GM10266 (cell line): ENCODE measurements around the gene CCDC92.
"Not testable (repeated sequence)": the region's sequence is repeated elsewhere in the genome, so short reads cannot be mapped to it uniquely, and the experiment has no call there.

Source experiments
- DNase-seq: peaks from one replicate; pipeline ENCODE4 v3.0.0; 2012; ENCODE audit errors: extremely low spot score
- TF ChIP-seq, protein P1 (sequence below): IDR thresholded peaks from 2 replicates; pipeline ENCODE4 v1.5.1; 2012; ENCODE audit warnings: mild to moderate bottlenecking, low read depth; ENCODE audit not compliant: control insufficient read depth, insufficient read depth; ENCODE audit errors: missing control alignments

CCDC92 gene

DNA sequence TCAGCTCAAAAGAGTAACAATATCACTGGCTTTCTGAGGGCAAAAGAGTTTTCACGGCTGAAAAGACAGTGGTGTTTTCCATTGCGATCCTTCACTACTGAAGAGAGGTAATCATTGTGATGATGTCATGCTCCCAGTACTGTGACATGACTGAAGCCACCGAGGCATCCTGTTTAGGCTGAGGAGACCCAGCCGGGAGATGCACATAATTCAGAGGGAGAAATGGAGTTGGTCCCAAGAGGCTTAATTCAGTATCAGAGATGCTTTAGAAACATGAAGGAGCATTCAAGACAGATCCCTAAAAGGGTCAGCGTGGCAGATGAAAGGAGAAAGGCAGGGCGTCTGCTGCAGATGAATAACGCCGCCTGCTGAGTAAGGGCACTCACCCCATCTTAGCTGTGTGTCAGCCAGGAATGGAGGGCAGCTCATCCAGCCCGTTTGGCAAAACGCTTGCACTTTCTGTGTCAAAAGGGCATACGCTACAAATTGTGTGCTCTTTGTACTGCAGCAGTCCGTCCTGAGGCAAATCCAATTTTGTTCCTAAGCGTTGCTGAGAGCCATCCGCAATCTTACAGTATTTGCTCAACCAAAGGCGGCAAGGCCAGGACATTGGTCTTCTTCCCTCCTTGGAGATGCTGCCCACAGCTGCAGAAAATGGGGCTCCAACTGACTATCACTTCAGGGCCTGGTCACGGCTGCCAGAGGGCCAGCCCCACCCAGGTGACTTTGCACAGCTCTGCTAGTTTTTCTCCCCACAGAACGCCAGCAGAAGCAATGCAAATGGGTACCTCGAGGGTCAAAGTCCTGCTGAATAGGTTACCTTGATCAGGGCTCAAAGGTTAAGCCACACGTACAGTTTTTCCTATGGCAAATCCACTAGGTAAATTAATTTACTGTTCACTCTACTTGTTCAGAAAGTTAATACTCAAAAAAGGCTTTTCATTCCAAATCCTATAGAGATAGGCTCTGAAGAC lies 23.5 kb downstream of the CCDC92 start:
- TF ChIP-seq, protein P1, sequence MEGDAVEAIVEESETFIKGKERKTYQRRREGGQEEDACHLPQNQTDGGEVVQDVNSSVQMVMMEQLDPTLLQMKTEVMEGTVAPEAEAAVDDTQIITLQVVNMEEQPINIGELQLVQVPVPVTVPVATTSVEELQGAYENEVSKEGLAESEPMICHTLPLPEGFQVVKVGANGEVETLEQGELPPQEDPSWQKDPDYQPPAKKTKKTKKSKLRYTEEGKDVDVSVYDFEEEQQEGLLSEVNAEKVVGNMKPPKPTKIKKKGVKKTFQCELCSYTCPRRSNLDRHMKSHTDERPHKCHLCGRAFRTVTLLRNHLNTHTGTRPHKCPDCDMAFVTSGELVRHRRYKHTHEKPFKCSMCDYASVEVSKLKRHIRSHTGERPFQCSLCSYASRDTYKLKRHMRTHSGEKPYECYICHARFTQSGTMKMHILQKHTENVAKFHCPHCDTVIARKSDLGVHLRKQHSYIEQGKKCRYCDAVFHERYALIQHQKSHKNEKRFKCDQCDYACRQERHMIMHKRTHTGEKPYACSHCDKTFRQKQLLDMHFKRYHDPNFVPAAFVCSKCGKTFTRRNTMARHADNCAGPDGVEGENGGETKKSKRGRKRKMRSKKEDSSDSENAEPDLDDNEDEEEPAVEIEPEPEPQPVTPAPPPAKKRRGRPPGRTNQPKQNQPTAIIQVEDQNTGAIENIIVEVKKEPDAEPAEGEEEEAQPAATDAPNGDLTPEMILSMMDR = no peak
- DNase-seq = no peak

GRCh38 chr12:123948401-123948795 lies 24.2 kb downstream of the CCDC92 start:
- TF ChIP-seq, protein P1 = no peak
- no peak for DNase-seq

DNA sequence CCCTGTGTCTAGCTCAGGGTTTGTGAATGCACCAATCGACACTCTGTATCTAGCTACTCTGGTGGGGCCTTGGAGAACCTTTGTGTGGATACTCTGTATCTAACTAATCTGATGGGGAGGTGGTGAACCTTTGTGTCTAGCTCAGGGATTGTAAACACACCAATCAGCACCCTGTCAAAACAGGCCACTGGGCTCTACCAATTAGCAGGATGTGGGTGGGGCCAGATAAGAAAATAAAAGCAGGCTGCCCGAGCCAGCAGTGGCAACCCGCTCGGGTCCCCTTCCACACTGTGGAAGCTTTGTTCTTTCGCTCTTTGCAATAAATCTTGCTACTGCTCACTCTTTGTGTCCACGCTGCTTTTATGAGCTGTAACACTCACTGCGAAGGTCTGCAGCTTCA lies 25.1 kb downstream of the CCDC92 start:
- not testable (repeated sequence) for DNase-seq

DNA sequence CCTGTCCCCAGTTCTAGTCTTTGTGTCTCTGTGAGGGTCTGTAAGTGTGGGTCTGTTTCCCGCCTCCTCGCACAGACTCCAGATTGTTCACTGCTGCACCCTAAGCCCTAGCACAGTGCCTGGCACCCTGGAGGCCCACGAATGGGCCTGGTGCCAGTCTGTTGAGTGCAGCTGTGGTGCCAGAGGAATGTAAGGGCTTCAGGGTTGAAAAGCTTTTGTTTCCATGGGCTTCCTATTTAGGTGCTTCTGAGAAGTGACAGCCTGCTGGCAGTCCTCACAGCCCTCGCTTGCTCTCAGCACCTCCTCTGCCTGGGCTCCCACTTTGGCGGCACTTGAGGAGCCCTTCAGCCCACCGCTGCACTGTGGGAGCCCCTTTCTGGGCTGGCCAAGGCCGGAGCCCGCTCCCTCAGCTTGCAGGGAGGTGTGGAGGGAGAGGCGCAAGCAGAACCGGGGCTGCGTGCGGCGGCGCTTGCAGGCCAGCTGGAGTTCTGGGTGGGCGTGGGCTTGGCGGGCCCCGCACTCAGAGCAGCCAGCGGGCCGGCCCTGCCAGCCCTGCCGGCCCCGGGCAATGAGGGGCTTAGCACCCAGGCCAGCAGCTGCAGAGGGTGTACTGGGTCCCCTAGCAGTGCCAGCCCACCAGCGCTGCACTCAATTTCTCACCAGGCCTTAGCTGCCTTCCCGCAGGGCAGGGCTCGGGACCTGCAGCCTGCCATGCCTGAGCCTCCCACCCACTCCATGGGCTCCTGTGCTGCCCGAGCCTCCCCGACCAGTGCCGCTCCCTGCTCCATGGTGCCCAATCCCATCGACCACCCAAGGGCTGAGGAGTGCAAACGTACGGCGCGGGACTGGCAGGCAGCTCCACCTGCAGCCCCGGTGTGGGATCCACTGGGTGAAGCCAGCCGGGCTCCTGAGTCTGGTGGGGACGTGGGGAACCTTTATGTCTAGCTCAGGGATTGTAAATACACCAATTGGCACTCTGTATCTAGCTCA lies 25.8 kb downstream of the CCDC92 start:
- not testable (repeated sequence) for DNase-seq

- DNase-seq = no peak
- TF ChIP-seq, protein P1 = no peak
Measured at GRCh38 chr12:123946152-123946515, 26.5 kb downstream of the CCDC92 start.

GRCh38 chr12:123945287-123946151 lies 27.1 kb downstream of the CCDC92 start:
- TF ChIP-seq, protein P1 = no peak

GRCh38 chr12:123944696-123945095 lies 27.9 kb downstream of the CCDC92 start:
- DNase-seq = no peak
- TF ChIP-seq, protein P1 = no peak

More at GRCh38 chr12:123945287-123946151, 27.1 kb downstream of the CCDC92 start:
- DNase-seq = no peak
